Measurements from ENCODE around the gene GON4L.

- TF ChIP-seq CTCF (IDR thresholded peaks at IDR 0.05) (no peak), POLR2A (IDR thresholded peaks at IDR 0.05) (no peak)
Measured at GRCh38 chr1:155776414-155776813, 80.6 kb downstream of the GON4L start.
